Measurements from ENCODE around the gene KMT5B.

DNA sequence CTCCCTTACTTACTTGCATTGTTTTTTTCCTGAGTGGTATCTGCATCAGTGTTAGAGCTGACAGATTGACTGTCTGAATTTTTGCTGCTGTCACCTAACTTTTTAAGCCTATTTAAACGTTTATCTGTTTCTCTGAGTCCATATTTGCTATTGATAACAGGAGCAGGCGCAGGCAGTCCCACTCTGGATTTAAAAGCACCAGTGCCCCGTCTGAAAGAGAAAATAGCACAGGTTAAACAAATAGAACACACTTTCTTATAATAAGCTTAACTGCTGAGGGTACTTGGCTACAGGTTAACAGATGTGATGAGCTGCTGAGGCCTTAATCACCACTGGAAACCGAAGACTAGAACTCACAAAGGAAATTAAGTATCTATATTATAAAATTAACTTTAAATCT, 46.1 kb downstream of the KMT5B start:
- TF ChIP-seq, protein P1, sequence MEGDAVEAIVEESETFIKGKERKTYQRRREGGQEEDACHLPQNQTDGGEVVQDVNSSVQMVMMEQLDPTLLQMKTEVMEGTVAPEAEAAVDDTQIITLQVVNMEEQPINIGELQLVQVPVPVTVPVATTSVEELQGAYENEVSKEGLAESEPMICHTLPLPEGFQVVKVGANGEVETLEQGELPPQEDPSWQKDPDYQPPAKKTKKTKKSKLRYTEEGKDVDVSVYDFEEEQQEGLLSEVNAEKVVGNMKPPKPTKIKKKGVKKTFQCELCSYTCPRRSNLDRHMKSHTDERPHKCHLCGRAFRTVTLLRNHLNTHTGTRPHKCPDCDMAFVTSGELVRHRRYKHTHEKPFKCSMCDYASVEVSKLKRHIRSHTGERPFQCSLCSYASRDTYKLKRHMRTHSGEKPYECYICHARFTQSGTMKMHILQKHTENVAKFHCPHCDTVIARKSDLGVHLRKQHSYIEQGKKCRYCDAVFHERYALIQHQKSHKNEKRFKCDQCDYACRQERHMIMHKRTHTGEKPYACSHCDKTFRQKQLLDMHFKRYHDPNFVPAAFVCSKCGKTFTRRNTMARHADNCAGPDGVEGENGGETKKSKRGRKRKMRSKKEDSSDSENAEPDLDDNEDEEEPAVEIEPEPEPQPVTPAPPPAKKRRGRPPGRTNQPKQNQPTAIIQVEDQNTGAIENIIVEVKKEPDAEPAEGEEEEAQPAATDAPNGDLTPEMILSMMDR (IDR thresholded peaks at IDR 0.05 in 2 of 3, conservative IDR thresholded peaks at IDR 0.05 in 1 of 3; ENCODE audit: borderline replicate concordance in 1 of 3, insufficient read depth in 1 of 3, low read depth in 2 of 3, low read length in 2 of 3), result no peak
- TF ChIP-seq, protein P2, sequence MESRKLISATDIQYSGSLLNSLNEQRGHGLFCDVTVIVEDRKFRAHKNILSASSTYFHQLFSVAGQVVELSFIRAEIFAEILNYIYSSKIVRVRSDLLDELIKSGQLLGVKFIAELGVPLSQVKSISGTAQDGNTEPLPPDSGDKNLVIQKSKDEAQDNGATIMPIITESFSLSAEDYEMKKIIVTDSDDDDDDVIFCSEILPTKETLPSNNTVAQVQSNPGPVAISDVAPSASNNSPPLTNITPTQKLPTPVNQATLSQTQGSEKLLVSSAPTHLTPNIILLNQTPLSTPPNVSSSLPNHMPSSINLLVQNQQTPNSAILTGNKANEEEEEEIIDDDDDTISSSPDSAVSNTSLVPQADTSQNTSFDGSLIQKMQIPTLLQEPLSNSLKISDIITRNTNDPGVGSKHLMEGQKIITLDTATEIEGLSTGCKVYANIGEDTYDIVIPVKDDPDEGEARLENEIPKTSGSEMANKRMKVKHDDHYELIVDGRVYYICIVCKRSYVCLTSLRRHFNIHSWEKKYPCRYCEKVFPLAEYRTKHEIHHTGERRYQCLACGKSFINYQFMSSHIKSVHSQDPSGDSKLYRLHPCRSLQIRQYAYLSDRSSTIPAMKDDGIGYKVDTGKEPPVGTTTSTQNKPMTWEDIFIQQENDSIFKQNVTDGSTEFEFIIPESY (IDR thresholded peaks at IDR 0.05; ENCODE audit: extremely low read depth, insufficient replicate concordance, low read length), result no peak
- no peak for TF ChIP-seq RAD21 (IDR thresholded peaks at IDR 0.05; ENCODE audit: low read depth)
- TF ChIP-seq POLR2A (IDR thresholded peaks at IDR 0.05; ENCODE audit: borderline replicate concordance, extremely low read depth, insufficient read depth, insufficient read length), result no peak
- no peak for TF ChIP-seq SIN3A (IDR thresholded peaks at IDR 0.05; ENCODE audit: low read depth)
- TF ChIP-seq EZH2 (IDR thresholded peaks at IDR 0.05), result no peak
- no peak for TF ChIP-seq CBX3 (IDR thresholded peaks at IDR 0.05; ENCODE audit: low read depth)
- no peak for TF ChIP-seq CEBPB (IDR thresholded peaks at IDR 0.05; ENCODE audit: low read depth)
- no peak for TF ChIP-seq JUND (IDR thresholded peaks at IDR 0.05)
- TF ChIP-seq POLR2AphosphoS5 (IDR thresholded peaks at IDR 0.05; ENCODE audit: low read depth, low read length), result no peak
- TF ChIP-seq, protein P3, sequence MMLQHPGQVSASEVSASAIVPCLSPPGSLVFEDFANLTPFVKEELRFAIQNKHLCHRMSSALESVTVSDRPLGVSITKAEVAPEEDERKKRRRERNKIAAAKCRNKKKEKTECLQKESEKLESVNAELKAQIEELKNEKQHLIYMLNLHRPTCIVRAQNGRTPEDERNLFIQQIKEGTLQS (IDR thresholded peaks at IDR 0.05), result no peak
- TF ChIP-seq, protein P4, sequence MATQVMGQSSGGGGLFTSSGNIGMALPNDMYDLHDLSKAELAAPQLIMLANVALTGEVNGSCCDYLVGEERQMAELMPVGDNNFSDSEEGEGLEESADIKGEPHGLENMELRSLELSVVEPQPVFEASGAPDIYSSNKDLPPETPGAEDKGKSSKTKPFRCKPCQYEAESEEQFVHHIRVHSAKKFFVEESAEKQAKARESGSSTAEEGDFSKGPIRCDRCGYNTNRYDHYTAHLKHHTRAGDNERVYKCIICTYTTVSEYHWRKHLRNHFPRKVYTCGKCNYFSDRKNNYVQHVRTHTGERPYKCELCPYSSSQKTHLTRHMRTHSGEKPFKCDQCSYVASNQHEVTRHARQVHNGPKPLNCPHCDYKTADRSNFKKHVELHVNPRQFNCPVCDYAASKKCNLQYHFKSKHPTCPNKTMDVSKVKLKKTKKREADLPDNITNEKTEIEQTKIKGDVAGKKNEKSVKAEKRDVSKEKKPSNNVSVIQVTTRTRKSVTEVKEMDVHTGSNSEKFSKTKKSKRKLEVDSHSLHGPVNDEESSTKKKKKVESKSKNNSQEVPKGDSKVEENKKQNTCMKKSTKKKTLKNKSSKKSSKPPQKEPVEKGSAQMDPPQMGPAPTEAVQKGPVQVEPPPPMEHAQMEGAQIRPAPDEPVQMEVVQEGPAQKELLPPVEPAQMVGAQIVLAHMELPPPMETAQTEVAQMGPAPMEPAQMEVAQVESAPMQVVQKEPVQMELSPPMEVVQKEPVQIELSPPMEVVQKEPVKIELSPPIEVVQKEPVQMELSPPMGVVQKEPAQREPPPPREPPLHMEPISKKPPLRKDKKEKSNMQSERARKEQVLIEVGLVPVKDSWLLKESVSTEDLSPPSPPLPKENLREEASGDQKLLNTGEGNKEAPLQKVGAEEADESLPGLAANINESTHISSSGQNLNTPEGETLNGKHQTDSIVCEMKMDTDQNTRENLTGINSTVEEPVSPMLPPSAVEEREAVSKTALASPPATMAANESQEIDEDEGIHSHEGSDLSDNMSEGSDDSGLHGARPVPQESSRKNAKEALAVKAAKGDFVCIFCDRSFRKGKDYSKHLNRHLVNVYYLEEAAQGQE (IDR thresholded peaks at IDR 0.05; ENCODE audit: low read depth), result no peak

All from HCT116 (cell line).